Fibroblast of mammary gland (primary cell): Measurements from ENCODE around the gene RAB33B.
"Not testable (repeated sequence)": the region's sequence is repeated elsewhere in the genome, so short reads cannot be mapped to it uniquely, and the experiment has no call there.

Experiments
- DNase-seq: peaks from one replicate; pipeline ENCODE4 v3.0.0-alpha.2; 2010; ENCODE audit warnings: low read depth
- H3K4me3 ChIP-seq: 2 replicates; pipeline ENCODE4 v1.5.1; 2011; ENCODE audit warnings: low read depth, mild to moderate bottlenecking, low read length, moderate library complexity; ENCODE audit not compliant: control insufficient read depth
- CTCF ChIP-seq: conservative IDR thresholded peaks from 2 replicates; pipeline ENCODE4 v1.5.1; 2011; ENCODE audit warnings: low read depth, low read length, inconsistent platforms; ENCODE audit not compliant: control insufficient read depth, insufficient read depth

Gene RAB33B

GRCh38 chr4:139454111-139455045 lies at the start of gene RAB33B:
RAB33B (plus strand) TSS chr4:139454121; CDS start chr4:139454196, 75 bp downstream.
- peak; percentile 10 for DNase-seq
- H3K4me3 ChIP-seq: peak within 1 kb of the TSS; percentile 82
- TF ChIP-seq CTCF: no peak

- H3K4me3 ChIP-seq: no peak overlapping the region
- TF ChIP-seq CTCF: no peak
Observed at GRCh38 chr4:139410312-139410711, 43.6 kb upstream of the RAB33B start.

GRCh38 chr4:139414671-139415210 lies 39.2 kb upstream of the RAB33B start:
- not testable (repeated sequence) for DNase-seq, H3K4me3 ChIP-seq

More at GRCh38 chr4:139410312-139410711, 43.6 kb upstream of the RAB33B start:
- no peak for DNase-seq

- TF ChIP-seq CTCF: peak; percentile 72
- no peak overlapping the region for H3K4me3 ChIP-seq
- peak; percentile 67 for DNase-seq
Observed at GRCh38 chr4:139416073-139416673, 37.7 kb upstream of the RAB33B start.

GRCh38 chr4:139419388-139419914 lies 34.5 kb upstream of the RAB33B start:
- DNase-seq: peak; percentile 68
- no peak for TF ChIP-seq CTCF
- no peak overlapping the region for H3K4me3 ChIP-seq

- no peak for DNase-seq
- H3K4me3 ChIP-seq: no peak overlapping the region
- TF ChIP-seq CTCF: no peak
Observed at GRCh38 chr4:139420652-139421051, 33.3 kb upstream of the RAB33B start.

- no peak for TF ChIP-seq CTCF
- DNase-seq: no peak
- no peak overlapping the region for H3K4me3 ChIP-seq
Observed at GRCh38 chr4:139436122-139436521, 17.8 kb upstream of the RAB33B start.
